OCI-M2 (cell line): Measurements from ENCODE around the gene CDH22.

Source experiments
- DNase-seq: peaks from one replicate; lab custom pipeline; 2025; ENCODE audit not compliant: unreplicated experiment; lab: John Stamatoyannopoulos, UW

CDH22 gene

DNA sequence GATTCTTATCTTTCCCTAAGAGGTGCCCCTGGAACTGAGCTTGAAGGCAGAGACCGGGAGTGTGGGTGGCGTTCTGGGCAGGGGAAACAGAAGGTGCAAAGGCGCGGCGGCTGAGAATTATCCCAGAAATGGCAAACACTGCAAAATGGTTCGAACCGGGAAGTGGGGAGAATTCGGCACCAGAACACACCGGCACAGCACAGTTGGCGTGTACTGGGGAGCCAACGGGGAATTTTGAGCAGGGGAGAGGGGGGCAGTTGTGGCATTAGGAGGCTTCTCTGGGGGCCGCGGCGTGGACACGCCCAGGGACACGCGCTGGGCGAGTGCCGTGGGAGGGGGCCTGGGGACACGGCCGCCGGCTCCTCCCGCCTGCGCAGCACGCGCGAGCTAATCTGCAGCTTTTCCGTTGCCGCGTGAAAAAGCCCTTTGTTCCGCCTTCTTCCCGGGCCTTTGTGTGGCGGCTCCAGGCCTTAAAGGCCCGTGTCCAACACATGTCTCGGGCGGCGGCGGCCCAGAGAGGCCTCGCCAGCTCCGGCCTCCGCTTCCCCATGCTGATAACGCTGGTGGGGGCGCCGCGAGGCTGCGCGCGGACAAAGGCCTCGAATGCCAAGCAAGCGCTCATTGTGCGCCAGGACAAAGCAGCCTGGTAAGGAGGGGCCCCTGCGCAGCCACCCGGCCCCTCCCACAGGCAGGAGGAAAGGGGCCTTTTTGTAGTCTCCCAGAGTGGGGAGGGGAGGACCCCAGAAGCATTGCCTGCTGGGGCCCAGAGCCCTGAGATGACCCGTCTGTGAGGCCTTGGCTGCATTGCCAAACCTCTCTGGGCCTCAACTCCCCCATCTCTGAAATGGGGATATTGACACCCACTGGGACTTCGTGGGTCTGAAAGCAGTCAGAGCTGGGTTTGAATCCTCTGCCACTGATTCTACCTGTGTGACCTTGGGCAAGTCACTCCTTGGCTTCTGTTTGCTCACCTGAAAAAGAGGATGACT lies 107.4 kb downstream of the CDH22 start:
- DNase-seq: no peak

- no peak for DNase-seq
Measured at GRCh38 chr20:46199198-46199597, 109.1 kb downstream of the CDH22 start.

DNA sequence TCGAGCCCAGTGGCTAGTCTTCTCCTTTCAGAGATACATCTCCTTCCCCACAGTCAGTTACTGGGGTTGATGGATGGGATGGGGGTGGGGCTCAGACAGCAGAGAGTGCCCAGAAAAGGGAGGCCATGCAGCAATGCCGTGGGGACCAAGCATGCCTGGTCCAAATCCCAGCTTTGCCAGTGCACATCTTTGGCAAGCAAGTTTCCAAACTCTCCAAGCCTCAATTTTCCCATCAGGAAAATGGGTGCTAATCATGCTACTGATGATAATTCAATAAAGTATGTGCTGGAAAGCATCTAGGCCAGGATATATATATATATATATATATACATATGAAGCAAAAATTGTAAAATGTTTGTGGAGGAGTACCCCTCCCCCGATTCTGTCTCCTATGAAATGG lies 111.3 kb downstream of the CDH22 start:
- no peak for DNase-seq

GRCh38 chr20:46195264-46196036 lies 112.8 kb downstream of the CDH22 start:
- DNase-seq: no peak

- DNase-seq: no peak
Measured at GRCh38 chr20:46194409-46194808, 113.9 kb downstream of the CDH22 start.

GRCh38 chr20:46192376-46192944 lies 115.8 kb downstream of the CDH22 start:
- no peak for DNase-seq

DNA sequence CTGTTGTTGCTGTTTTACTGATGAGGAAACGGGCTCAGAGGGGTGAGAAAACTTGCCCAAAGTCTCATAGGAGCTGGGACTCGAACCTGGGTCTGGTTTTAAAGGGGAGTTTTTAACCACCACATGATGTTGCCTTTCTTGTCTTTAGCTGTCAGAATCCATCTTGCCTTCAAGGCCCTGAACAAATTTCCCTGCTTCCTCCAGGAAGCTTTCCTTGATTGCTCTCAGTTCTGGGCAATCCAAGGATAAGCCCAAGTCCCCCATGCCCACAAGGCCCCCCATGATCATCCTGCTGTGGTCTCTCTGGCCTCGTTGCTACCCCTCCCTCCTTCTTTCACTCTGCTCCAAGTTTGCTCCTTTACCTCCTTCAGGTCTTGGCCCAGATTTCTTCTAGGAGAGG lies 116.7 kb downstream of the CDH22 start:
- no peak for DNase-seq

DNA sequence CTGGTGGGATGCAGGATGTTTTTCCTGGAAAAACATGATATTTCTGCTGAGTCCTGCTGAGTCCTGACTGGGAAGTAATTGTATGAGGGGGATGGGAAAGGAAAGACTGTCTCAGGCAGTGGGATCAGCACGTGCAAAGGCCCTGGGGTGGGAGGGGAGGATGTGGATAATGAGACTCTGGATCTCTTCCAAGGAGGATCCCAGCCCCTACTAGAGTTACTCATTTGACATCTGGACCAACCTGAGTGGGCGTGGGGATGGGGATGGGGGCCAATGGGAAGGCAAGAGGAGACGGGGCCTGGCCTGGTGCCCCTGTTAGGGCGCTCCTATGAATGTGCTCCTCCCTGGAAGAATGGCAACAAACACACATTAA lies 117.1 kb downstream of the CDH22 start:
- no peak for DNase-seq

- DNase-seq: no peak
Measured at GRCh38 chr20:46190478-46191167, 117.7 kb downstream of the CDH22 start.

GRCh38 chr20:46188866-46189541 lies 119.3 kb downstream of the CDH22 start:
- no peak for DNase-seq

DNA sequence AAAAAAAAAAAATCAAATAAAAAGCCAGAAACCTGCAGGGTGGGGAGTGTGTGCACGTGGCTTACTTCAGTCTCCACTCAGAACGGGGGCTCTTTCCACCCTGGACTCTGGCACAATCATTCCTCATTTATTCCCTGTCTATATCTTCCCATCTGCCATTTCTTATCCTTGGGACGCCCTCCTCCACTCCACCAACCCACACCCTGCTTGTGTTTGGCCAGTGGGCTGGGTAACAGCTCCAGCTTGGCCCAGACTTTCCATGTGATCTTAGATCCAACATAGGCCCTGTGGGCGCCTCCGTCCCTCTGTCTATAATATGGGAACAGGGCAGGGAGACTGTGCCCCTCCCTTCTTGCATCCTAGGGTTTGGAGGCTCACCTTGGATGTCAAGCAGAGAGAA lies 122.1 kb downstream of the CDH22 start:
- no peak for DNase-seq

DNA sequence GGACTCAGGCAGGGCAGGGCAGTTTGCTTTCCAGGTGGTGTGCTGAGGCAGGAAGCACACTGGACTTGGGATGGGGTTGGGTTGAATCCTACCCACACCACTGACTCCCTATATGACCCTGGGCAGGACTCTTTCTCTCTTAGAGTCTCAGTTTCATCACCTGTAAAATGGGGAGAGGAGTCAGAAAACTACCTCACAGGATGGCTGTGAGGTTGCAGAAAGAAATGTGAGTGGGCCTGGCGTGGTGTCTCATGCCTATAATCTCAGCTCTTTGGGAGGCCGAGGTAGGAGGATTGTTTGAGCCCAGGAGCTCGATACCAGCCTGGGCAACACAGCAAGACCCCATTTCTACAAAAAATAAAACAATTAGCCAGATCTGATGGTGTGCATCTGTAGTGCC lies 122.9 kb downstream of the CDH22 start:
- no peak for DNase-seq

DNA sequence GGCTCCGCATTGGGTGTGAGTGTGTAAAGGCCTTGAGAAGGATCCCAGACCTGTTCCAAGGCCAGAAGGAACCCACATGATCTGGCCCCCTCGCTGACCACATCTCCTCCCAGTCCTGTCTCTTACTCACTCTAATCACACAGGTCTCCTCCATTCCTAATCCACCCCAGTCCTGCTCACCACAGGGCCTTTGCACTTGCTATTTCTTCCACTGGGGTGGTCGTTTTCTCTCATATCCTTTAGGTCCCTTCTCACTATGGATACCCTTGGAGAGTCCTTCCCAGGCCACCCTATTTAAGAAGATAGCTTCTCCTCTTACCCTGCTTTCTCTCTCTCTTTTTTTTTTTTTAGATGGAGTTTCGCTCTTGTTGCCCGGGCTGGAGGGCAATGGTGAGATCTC lies 124.5 kb downstream of the CDH22 start:
- no peak for DNase-seq

DNA sequence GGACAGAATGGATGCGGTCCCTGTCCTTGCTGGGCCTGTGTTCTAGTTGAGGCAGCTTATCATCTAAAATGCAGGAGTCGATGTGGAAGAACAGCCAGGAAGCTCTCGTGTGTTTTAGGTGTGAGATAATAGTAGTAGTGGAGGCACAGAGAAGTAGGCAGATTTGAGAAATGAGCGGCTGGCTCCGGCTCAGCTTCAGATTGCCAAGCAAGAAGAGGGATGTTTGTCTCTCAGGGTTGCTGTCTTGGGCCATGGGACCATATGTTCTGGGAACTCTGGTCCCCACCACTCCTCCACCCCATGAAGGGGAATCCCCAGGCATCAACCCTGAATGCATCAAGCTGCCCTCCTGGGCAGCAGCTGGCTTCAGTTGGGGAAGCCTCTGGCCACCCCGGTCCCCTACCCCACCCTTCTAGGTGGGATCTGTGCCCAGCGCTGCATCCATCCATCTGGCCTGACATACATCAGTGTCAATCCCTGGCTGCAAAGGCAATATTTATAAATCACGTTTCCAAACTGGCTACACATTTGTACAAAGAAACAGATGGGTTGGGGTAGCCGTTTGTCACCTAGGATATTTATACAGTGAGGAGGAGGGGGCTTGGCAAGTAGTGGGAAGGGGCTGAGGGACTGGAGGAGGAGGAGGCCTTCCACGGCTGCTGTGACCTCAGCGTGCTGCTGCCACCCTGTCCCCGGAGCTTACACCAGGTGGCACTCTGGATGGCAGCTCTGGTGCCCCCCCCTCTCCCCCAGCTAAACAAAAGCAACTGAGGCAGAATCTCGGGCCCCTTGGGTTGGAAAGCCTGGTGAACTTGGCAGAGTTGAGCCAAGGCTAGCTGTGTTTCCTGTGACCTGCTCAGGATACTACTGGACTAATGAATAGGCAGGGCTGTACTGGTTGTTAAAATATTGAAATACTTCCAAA lies 125.8 kb downstream of the CDH22 start:
- DNase-seq: no peak

DNA sequence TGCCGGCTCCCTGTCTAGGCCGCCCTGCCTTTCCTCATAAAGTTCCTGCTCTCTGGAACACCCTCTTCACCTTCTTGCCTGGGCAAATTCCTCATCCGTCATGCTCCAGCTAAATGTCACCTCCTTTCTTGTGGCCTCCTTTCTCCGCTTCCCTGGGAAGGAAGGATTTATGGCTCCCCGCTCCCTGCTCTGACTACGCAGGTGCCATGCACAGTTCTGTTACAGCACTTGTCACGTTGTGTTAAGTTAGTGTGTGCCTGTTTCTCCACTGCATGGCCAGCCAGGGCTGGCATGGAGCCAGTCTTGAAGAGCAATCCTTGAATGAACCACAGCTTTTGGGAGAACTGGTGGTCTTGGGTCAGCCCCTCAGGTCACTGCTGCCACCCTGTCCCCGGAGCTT lies 128.4 kb downstream of the CDH22 start:
- no peak for DNase-seq

DNA sequence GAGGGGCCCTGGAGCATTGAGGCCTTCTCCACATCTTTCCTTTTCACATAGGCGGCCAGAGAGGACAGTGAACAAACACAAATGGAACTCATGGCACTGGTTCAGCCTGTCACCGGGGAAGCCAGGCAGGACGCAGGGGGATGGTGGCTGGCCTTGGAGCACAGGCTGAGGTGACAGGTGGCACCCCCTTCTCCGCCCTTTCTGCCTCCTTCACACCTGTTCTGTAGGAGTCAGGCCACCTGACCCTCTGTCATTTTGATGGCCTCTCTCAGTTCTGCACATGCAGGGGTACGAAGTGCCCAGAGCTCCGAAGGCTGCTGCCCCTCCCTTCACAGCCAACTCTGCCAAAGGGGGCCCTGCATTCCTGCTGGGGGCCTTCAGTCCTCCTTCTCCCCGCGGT lies 129.4 kb downstream of the CDH22 start:
- no peak for DNase-seq

- DNase-seq: no peak
Measured at GRCh38 chr20:46177768-46178167, 130.5 kb downstream of the CDH22 start.

DNA sequence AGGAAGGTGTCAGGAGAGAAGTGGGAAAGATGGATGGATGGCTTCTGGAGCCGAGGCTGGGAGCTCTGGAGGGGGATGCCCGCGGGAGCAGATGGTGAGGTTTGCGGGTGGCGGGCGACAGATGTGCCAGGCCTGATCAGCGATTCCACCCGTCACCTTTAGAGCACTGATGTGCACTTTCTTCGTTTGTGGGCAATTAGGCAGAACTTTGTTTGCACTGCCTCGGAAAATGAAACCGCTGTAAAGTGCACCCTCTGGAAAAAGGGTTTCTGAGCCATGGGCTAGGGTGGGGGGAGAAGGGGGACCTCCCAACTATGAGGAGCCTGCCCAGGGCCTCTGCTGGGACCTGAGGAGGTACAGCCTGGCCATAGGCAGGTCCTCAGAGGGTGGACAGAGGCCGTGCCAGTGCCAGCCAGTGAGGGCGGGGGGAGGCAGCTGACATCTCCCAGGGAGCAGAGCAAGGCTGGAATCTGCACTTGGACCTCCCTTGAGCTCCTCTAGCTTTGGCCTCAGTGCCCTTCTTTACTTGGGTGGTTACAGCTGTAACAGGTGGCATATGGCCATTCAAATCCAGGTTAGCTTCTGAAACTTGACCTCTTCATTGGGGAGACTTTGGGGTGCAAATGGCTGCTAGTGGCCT lies 131.4 kb downstream of the CDH22 start:
- DNase-seq: no peak

GRCh38 chr20:46175127-46175494 lies 133.2 kb downstream of the CDH22 start:
- DNase-seq: no peak
